Measurements from ENCODE around the gene SLC6A6.

- TF ChIP-seq CTCF (IDR thresholded peaks at IDR 0.05) (no peak), POLR2A (IDR thresholded peaks at IDR 0.05) (no peak)
Observed at GRCh38 chr3:14361068-14361677, 41.2 kb upstream of the SLC6A6 start.

Measured in esophagus squamous epithelium (tissue), 4 donors.